Fibroblast of pulmonary artery (primary cell): ENCODE results near the gene NOD2.

Source experiments
- DNase-seq: peaks from one replicate; pipeline ENCODE4 v3.0.0-alpha.2; 2010; ENCODE audit warnings: low read depth
- H3K4me3 ChIP-seq: replicated peaks from 2 replicates; pipeline ENCODE4 v1.5.1; 2011; ENCODE audit warnings: low read depth, mild to moderate bottlenecking, control low read depth, low read length, moderate library complexity
- TF ChIP-seq, protein P1 (sequence below): IDR thresholded peaks from 2 replicates; pipeline ENCODE4 v1.5.1; 2011; ENCODE audit warnings: mild to moderate bottlenecking, control low read depth, low read length, inconsistent platforms; ENCODE audit errors: missing control alignments

Gene NOD2

DNA sequence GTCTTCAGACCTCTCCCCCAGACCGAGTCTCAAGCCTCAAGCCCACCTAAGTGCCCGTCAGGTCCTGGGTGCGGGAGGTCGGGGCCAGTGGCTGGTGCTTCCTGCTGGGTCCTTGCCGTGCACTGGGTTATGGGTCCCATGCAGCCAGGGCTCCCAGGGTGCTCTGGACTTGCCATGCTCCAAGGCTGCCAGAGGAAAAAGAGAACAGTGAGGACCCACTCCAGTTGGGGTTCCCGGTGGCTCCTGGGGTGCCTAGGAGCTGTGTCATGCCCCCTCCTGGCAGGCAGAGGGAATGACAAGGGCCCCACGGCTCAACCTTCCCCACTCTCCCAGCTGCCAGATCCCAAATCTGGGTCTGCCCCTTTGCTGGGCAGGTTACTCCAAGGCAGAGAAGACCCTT, 16.1 kb upstream of the NOD2 start:
- TF ChIP-seq, protein P1, sequence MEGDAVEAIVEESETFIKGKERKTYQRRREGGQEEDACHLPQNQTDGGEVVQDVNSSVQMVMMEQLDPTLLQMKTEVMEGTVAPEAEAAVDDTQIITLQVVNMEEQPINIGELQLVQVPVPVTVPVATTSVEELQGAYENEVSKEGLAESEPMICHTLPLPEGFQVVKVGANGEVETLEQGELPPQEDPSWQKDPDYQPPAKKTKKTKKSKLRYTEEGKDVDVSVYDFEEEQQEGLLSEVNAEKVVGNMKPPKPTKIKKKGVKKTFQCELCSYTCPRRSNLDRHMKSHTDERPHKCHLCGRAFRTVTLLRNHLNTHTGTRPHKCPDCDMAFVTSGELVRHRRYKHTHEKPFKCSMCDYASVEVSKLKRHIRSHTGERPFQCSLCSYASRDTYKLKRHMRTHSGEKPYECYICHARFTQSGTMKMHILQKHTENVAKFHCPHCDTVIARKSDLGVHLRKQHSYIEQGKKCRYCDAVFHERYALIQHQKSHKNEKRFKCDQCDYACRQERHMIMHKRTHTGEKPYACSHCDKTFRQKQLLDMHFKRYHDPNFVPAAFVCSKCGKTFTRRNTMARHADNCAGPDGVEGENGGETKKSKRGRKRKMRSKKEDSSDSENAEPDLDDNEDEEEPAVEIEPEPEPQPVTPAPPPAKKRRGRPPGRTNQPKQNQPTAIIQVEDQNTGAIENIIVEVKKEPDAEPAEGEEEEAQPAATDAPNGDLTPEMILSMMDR, result peak; percentile 17
- DNase-seq, result no peak
- H3K4me3 ChIP-seq, result no peak overlapping the region

DNA sequence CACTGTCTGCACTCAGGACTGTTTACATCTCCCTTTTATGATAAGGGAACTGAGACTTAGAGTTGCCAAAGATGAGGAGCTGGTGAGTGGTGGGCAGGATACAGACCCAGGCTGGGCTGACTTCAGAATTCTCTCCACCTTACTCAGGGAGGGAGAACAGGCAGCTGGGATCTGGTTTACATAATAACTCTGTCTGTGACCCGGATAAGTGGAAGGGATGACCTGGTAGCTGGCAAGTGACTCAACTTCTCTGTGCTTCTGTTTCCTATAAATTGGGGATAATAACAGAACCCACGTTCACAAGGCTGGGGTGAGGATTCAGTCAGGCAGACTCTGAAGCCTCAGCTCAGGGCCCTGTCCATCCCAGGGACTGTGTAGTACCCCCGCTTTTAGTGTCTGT, 14.9 kb upstream of the NOD2 start:
- no peak overlapping the region for H3K4me3 ChIP-seq
- DNase-seq, result no peak
- TF ChIP-seq, protein P1, result no peak

DNA sequence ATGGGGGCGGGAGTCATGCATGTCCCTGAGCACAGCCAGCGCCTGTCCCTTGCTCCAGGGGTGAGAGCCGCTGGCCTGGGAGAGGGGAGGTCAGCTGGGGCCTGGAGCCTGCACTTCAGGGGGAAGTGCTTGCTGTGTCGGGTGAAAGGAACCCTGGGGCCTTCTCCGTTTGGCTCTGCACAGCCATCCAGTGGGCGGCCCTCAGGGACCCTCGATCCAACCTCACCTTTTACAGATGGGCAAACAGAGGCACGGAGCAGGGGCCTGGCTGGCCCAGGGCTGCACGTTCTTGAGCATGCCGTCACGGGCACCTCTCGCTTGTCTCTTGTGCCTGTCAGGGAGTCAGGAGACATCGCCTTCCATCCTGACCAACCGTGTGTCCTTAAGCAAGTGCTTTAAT, 14.1 kb upstream of the NOD2 start:
- DNase-seq, result no peak
- H3K4me3 ChIP-seq, result no peak overlapping the region
- TF ChIP-seq, protein P1, result no peak

DNA sequence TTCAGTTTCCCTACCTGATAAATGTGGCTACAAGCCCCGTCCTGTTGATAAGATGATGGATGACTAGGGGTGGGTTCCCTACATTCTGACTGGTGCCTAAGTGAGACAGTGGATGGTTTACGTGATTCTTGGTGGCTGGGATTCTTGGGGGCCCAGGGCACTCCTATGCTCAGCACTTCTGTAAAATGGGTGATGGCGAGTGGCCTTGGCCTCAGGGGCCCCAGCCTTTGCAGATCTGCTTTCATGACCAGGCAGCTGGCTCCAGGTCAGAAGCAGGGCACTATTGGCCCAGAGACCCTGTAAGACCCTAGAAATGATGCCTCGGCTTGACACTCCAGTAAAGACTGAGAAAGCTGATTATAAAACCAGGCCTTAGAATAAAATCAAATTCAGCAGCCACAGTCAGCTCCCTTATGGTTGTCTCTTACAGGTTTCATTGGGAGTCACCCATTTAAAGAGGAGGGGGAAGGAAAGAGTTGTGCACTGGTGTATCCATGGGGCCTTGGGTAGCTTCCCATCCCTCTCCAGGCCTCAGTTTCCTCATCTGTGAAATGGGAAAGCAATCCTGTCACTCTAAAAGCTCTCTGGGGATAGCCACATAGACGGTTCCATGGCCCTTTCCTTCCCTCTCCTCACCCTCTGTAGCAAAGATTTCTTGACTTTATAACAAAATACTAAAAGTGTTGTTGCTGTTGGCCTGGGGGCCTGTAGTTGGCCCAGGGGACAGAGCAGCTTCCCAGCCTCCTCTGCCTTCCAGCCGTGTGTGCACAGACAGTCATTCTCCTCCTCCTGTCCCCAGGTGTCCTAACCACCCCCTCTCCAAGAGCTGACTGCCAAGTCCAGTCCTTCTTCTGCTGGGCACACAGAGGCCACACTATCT, 13.5 kb upstream of the NOD2 start:
- TF ChIP-seq, protein P1, result no peak
- DNase-seq, result no peak
- H3K4me3 ChIP-seq, result no peak overlapping the region

DNA sequence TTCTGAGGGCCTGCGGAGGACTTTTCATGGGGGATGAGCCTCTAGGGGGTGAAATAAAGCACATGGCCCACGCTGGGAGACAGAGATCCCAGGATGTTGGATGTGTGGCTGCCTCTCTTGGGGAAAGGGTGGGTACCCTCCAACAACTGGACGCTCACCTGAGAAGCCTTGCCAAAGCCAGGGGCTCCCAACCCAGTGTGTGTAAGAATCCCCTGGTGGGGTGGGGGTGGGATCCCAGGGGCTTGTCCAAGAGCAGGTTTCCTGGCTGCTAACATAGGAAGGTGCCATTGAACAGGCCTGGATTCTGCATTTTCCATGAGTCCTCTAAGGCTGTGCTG, 12.9 kb upstream of the NOD2 start:
- no peak for DNase-seq
- H3K4me3 ChIP-seq, result no peak overlapping the region
- TF ChIP-seq, protein P1, result no peak

DNA sequence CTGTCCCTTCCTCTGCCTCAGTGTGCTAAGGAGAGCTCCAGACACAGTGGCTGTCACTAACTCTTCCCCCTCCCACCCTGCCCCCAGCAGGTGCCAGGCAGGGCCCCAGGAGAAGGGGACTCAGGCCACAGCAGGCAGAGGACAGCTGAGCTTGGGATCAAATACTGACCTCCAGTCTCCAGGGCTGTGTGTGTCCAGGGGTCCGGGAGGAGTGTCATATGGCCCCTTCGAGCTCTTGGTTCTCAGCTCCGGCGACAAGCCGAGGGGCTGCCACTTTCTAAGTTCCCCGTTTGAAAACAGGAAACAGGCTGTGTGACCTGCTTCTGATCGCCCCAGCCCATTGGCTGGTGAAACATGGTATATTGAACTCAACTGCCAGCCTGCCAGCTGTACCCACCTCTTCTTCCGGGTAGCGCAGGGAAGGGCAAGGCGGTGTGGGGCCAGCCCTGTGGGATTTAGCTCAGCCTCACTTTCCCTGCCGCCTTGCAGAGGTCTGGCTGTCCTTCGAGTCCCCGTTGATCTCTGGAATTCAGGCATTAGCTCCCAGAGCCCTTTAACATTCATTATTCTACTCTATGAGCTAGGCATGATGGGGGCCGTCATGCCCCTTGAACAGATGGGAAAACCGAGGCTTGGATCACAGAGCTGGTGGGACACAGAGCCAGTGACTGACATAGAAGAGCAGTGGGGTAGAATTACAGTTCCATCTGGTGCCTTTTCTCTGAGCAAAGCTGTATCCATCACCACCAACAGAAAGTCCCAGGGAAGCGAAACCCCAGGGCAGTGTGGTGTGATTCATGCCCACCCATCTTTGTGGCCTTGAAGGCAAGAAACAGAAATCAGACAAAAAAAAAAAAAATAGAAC, 12.2 kb upstream of the NOD2 start, which contains the start of gene SNX20:
Gene SNX20 (minus strand): TSS at position 292 of the 865 bp plus-strand sequence. CDS start 3,786 bp downstream, outside the sequence.
- DNase-seq, result no peak
- TF ChIP-seq, protein P1, result no peak
- H3K4me3 ChIP-seq, result no peak within 1 kb of the TSS
